Measurements from ENCODE around the gene KCNJ6.

DNA sequence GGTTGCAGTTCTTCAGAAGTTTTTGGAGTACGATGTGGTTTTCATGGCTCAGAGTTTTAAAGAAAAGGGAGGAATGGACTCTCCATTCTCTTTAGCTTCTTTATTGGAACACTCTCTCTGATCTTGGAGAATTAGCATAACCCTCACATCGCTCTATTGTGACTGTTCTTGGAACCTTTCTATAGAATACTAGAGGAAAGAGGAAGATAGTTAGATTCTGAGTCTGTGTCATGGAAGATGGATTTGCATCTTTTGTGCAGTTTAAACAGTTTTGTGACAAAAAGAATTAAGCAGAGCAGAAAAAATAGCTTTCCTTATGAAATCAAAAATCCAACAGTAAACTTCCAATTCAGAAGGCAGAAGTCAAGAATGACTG is 61.0 kb downstream of the KCNJ6 start:
- TF ChIP-seq ZSCAN29 (IDR thresholded peaks at IDR 0.05) (no peak), POLR2AphosphoS5 (IDR thresholded peaks at IDR 0.05; ENCODE audit: low read length) (no peak), CHD4 (IDR thresholded peaks at IDR 0.05) (no peak), EZH2 (IDR thresholded peaks at IDR 0.05; ENCODE audit: borderline replicate concordance, control insufficient read depth, low read depth, low read length) (no peak), HDGF (IDR thresholded peaks at IDR 0.05) (no peak), GABPA (IDR thresholded peaks at IDR 0.05; ENCODE audit: low read depth) (no peak)
- TF ChIP-seq, protein P1, sequence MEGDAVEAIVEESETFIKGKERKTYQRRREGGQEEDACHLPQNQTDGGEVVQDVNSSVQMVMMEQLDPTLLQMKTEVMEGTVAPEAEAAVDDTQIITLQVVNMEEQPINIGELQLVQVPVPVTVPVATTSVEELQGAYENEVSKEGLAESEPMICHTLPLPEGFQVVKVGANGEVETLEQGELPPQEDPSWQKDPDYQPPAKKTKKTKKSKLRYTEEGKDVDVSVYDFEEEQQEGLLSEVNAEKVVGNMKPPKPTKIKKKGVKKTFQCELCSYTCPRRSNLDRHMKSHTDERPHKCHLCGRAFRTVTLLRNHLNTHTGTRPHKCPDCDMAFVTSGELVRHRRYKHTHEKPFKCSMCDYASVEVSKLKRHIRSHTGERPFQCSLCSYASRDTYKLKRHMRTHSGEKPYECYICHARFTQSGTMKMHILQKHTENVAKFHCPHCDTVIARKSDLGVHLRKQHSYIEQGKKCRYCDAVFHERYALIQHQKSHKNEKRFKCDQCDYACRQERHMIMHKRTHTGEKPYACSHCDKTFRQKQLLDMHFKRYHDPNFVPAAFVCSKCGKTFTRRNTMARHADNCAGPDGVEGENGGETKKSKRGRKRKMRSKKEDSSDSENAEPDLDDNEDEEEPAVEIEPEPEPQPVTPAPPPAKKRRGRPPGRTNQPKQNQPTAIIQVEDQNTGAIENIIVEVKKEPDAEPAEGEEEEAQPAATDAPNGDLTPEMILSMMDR (IDR thresholded peaks at IDR 0.05 in 2 of 3, conservative IDR thresholded peaks at IDR 0.05 in 1 of 3; ENCODE audit: control insufficient read depth in 2 of 3, extremely low read depth in 1 of 3, insufficient read depth in 1 of 3, low read depth in 3 of 3, low read length in 3 of 3), result no peak

Measured in GM12878 (cell line).